ENCODE measurements around the gene SLC35B1.

The SLC35B1 gene

GRCh38 chr17:49753959-49754391, 46.2 kb upstream of the SLC35B1 start:
- H3K9me3 ChIP-seq (ENCODE audit: control insufficient read depth, low read length), result no peaks in the 10 kb centered on the region
- no peak overlapping the region for H3K9ac ChIP-seq
- H2AFZ ChIP-seq, result no peak overlapping the region
- H3K36me3 ChIP-seq (ENCODE audit: control insufficient read depth, insufficient read depth, low read length), result no peaks in the 10 kb centered on the region
- no peak for TF ChIP-seq CTCF (IDR thresholded peaks at IDR 0.05)
- H3K27ac ChIP-seq, result no peak overlapping the region
- peaks cover 5% of the 10 kb centered on the region for H3K4me1 ChIP-seq
- no peaks in the 10 kb centered on the region for H3K27me3 ChIP-seq (ENCODE audit: control insufficient read depth, insufficient read depth, low read length)
- H3K79me2 ChIP-seq, result peaks cover 60% of the 10 kb centered on the region
- H3K4me2 ChIP-seq (ENCODE audit: low read length), result no peak overlapping the region
- H3K4me3 ChIP-seq (ENCODE audit: low read depth, low read length), result no peak overlapping the region

GRCh38 chr17:49752508-49752907, 44.7 kb upstream of the SLC35B1 start:
- Histone ChIP-seq H3K27me3 (ENCODE audit: control insufficient read depth, insufficient read depth, low read length) (no peaks in the 10 kb centered on the region), H3K4me3 (ENCODE audit: low read depth, low read length) (no peak overlapping the region), H3K9ac (no peak overlapping the region), H3K79me2 (peaks cover 48% of the 10 kb centered on the region), H3K4me2 (ENCODE audit: low read length) (no peak overlapping the region), H3K36me3 (ENCODE audit: control insufficient read depth, insufficient read depth, low read length) (no peaks in the 10 kb centered on the region), H3K9me3 (ENCODE audit: control insufficient read depth, low read length) (no peaks in the 10 kb centered on the region), H3K27ac (no peak overlapping the region), H3K4me1 (peaks cover 5% of the 10 kb centered on the region), H2AFZ (no peak overlapping the region)
- TF ChIP-seq CTCF (IDR thresholded peaks at IDR 0.05), result no peak

GRCh38 chr17:49749730-49750129, 42.0 kb upstream of the SLC35B1 start:
- no peak overlapping the region for H3K4me2 ChIP-seq (ENCODE audit: low read length)
- H3K4me1 ChIP-seq, result peaks cover 5% of the 10 kb centered on the region
- H3K9ac ChIP-seq, result no peak overlapping the region
- no peaks in the 10 kb centered on the region for H3K36me3 ChIP-seq (ENCODE audit: control insufficient read depth, insufficient read depth, low read length)
- H3K27ac ChIP-seq, result no peak overlapping the region
- H3K9me3 ChIP-seq (ENCODE audit: control insufficient read depth, low read length), result no peaks in the 10 kb centered on the region
- H2AFZ ChIP-seq, result no peak overlapping the region
- no peak overlapping the region for H3K4me3 ChIP-seq (ENCODE audit: low read depth, low read length)
- H3K27me3 ChIP-seq (ENCODE audit: control insufficient read depth, insufficient read depth, low read length), result no peaks in the 10 kb centered on the region
- TF ChIP-seq CTCF (IDR thresholded peaks at IDR 0.05), result no peak
- peaks cover 27% of the 10 kb centered on the region for H3K79me2 ChIP-seq

- H3K9ac ChIP-seq, result no peak overlapping the region
- H3K27me3 ChIP-seq (ENCODE audit: control insufficient read depth, insufficient read depth, low read length), result no peaks in the 10 kb centered on the region
- H3K4me2 ChIP-seq (ENCODE audit: low read length), result no peak overlapping the region
- H3K4me1 ChIP-seq, result peaks cover 5% of the 10 kb centered on the region
- no peak overlapping the region for H2AFZ ChIP-seq
- H3K79me2 ChIP-seq, result peaks cover 21% of the 10 kb centered on the region
- no peak overlapping the region for H3K27ac ChIP-seq
- no peak for TF ChIP-seq CTCF (IDR thresholded peaks at IDR 0.05)
- H3K36me3 ChIP-seq (ENCODE audit: control insufficient read depth, insufficient read depth, low read length), result no peaks in the 10 kb centered on the region
- H3K9me3 ChIP-seq (ENCODE audit: control insufficient read depth, low read length), result no peaks in the 10 kb centered on the region
- H3K4me3 ChIP-seq (ENCODE audit: low read depth, low read length), result no peak overlapping the region
These were observed 41.0 kb upstream of the SLC35B1 start for GRCh38 chr17:49748791-49749190.

GRCh38 chr17:49748223-49748622, 40.5 kb upstream of the SLC35B1 start:
- peaks cover 17% of the 10 kb centered on the region for H3K79me2 ChIP-seq
- H3K4me3 ChIP-seq (ENCODE audit: low read depth, low read length), result no peak overlapping the region
- H3K4me2 ChIP-seq (ENCODE audit: low read length), result no peak overlapping the region
- H3K9ac ChIP-seq, result no peak overlapping the region
- no peaks in the 10 kb centered on the region for H3K27me3 ChIP-seq (ENCODE audit: control insufficient read depth, insufficient read depth, low read length)
- H2AFZ ChIP-seq, result no peak overlapping the region
- TF ChIP-seq CTCF (IDR thresholded peaks at IDR 0.05), result no peak
- H3K36me3 ChIP-seq (ENCODE audit: control insufficient read depth, insufficient read depth, low read length), result no peaks in the 10 kb centered on the region
- H3K27ac ChIP-seq, result no peak overlapping the region
- no peaks in the 10 kb centered on the region for H3K9me3 ChIP-seq (ENCODE audit: control insufficient read depth, low read length)
- H3K4me1 ChIP-seq, result peaks cover 5% of the 10 kb centered on the region

All from parathyroid adenoma (tissue), 2 donors.